Endodermal cell (in vitro differentiated cells): Measurements from ENCODE around the gene FRRS1. TPM values are rescaled to one million over a fixed set of nuclear protein-coding genes. Genes with fewer than 3 reads are reported as not detected.

Experiments
- DNase-seq: peaks from one replicate; pipeline ENCODE4 v3.0.0-alpha.2; 2017
- H3K27ac ChIP-seq: 2 replicates; pipeline ENCODE4 v1.5.1; 2013; ENCODE audit warnings: mild to moderate bottlenecking, low read depth, low read length, moderate library complexity
- H3K27me3 ChIP-seq: 2 replicates; pipeline ENCODE4 v1.6.1; 2013; ENCODE audit warnings: mild to moderate bottlenecking, low read length, moderate library complexity; ENCODE audit not compliant: insufficient read depth, control insufficient read depth, poor library complexity, severe bottlenecking
- H3K36me3 ChIP-seq: 2 replicates; pipeline ENCODE4 v1.7.0; 2013; ENCODE audit warnings: mild to moderate bottlenecking, low read length, moderate library complexity; ENCODE audit not compliant: control insufficient read depth, insufficient read depth
- H3K4me1 ChIP-seq: one replicate; pipeline ENCODE4 v1.7.0; 2013; ENCODE audit warnings: low read length; ENCODE audit not compliant: control insufficient read depth, insufficient read depth
- H3K4me3 ChIP-seq: 2 replicates; pipeline ENCODE4 v1.5.1; 2013; ENCODE audit warnings: mild to moderate bottlenecking, low read length, moderate library complexity
- H3K9ac ChIP-seq: 2 replicates; pipeline ENCODE4 v1.6.1; 2013; ENCODE audit warnings: mild to moderate bottlenecking, low read length, moderate library complexity; ENCODE audit not compliant: poor library complexity, severe bottlenecking; ENCODE audit errors: extremely low read depth
- H3K9me3 ChIP-seq: 2 replicates; pipeline ENCODE4 v1.6.1; 2013; ENCODE audit warnings: mild to moderate bottlenecking, low read length, moderate library complexity; ENCODE audit not compliant: control insufficient read depth
- H3K27ac Mint-ChIP-seq: 2 replicates; pipeline ENCODE4 v1.8.0; 2020; ENCODE audit warnings: mixed read lengths
- H3K27me3 Mint-ChIP-seq: 2 replicates; pipeline ENCODE4 v1.8.0; 2021; ENCODE audit warnings: mild to moderate bottlenecking, mixed read lengths; ENCODE audit not compliant: insufficient read depth
- H3K36me3 Mint-ChIP-seq: 2 replicates; pipeline ENCODE4 v1.8.0; 2020; ENCODE audit warnings: low read depth, mixed read lengths
- H3K4me1 Mint-ChIP-seq: 2 replicates; pipeline ENCODE4 v1.8.0; 2020; ENCODE audit warnings: mixed read lengths
- H3K4me3 Mint-ChIP-seq: 2 replicates; pipeline ENCODE4 v1.8.0; 2020; ENCODE audit warnings: mild to moderate bottlenecking, moderate library complexity, mixed read lengths
- H3K9me3 Mint-ChIP-seq: 2 replicates; pipeline ENCODE4 v1.8.0; 2020; ENCODE audit warnings: mild to moderate bottlenecking, mixed read lengths
- CTCF ChIP-seq: fragments of 200-600 bp; sonication (generic); conservative IDR thresholded peaks from 2 replicates; pipeline ENCODE4 v1.5.0; 2021; ENCODE audit warnings: antibody characterized with exemption, mild to moderate bottlenecking
- WGBS, 2 experiments: methylation state at CpG; one replicate each; pipeline versions ENCODE4 v1.1.5 to v1.1.7; 2013; ENCODE audit warnings: missing lambda C conversion rate in 2 of 2, mixed read lengths in 1 of 2; ENCODE audit not compliant: insufficient coverage in 1 of 2, insufficient read length in 1 of 2; 5-methylcytosine and 5-hydroxymethylcytosine counted together
- total RNA-seq, 2 donors: library from RNA; stranded (reverse); fragmentation: NEBNext Ultra II Directional in 1 of 2; extraction: Animal tissue kit (Norgen Biotek cat#: 25700) in 1 of 2; gene quantifications; 2 replicates in 1 of 2; 3 replicates in 1 of 2; pipeline ENCODE4 v1.2.1, GENCODE V29; 2021

The FRRS1 gene
- total RNA-seq, 2 donors from 2014 or later, result 9.9 to 24.4 TPM

- Histone ChIP-seq H3K4me1 (peaks cover 3% of the 10 kb centered on the region), H3K9ac (no peak overlapping the region), H3K4me3 (no peak overlapping the region), H3K9me3 (no peaks in the 10 kb centered on the region), H3K36me3 (peaks cover 20% of the 10 kb centered on the region), H3K27ac (no peak overlapping the region), H3K27me3 (no peaks in the 10 kb centered on the region)
- no peak overlapping the region for H3K27ac Mint-ChIP-seq
- no peak overlapping the region for H3K4me3 Mint-ChIP-seq
- H3K9me3 Mint-ChIP-seq, result no peaks in the 10 kb centered on the region
- H3K4me1 Mint-ChIP-seq, result peaks cover 24% of the 10 kb centered on the region
- WGBS, 2 experiments, result 90 to 97% methylated on average over 2 to 4 of the region's 4 CpGs
- no peaks in the 10 kb centered on the region for H3K27me3 Mint-ChIP-seq
- peak; percentile 76 for DNase-seq
- TF ChIP-seq CTCF, result peak; percentile 86
- peaks cover 7% of the 10 kb centered on the region for H3K36me3 Mint-ChIP-seq
These were observed 37.8 kb downstream of the FRRS1 start for GRCh38 chr1:99728494-99729235.

- Mint-ChIP-seq H3K27ac (peak overlapping the region; percentile 7), H3K4me1 (peaks cover 24% of the 10 kb centered on the region), H3K27me3 (no peaks in the 10 kb centered on the region), H3K4me3 (no peak overlapping the region), H3K36me3 (peaks cover 7% of the 10 kb centered on the region), H3K9me3 (no peaks in the 10 kb centered on the region)
- peaks cover 3% of the 10 kb centered on the region for H3K4me1 ChIP-seq
- DNase-seq, result peak; percentile 69
- H3K27me3 ChIP-seq, result no peaks in the 10 kb centered on the region
- no peak overlapping the region for H3K4me3 ChIP-seq
- peaks cover 13% of the 10 kb centered on the region for H3K36me3 ChIP-seq
- no peak overlapping the region for H3K9ac ChIP-seq
- 51 to 80% methylated on average over 3 to 4 of the region's 4 CpGs for WGBS, 2 experiments
- H3K27ac ChIP-seq, result no peak overlapping the region
- no peak for TF ChIP-seq CTCF
- no peaks in the 10 kb centered on the region for H3K9me3 ChIP-seq
These were observed 38.8 kb downstream of the FRRS1 start for GRCh38 chr1:99727575-99728185.

DNA sequence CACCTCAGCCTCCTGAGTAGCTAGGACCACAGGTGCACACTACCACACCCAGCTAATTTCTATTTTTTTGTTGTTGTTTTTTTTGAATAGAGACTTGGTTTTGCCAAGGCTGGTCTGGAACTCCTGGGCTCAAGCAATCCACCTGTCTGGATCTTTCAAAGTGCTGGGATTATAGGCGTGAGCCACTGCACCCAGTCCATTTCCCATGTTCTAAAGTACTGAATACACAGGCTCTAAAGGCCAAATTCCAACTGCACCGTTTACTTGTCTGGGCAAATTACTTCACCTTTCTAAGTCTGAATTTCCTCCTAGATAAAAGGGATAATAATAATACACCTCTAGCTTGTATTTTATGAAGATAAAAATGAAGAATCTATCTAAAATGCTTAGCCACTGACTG is 39.6 kb downstream of the FRRS1 start:
- Mint-ChIP-seq H3K4me1 (peaks cover 24% of the 10 kb centered on the region), H3K4me3 (no peak overlapping the region), H3K27me3 (no peaks in the 10 kb centered on the region), H3K9me3 (no peaks in the 10 kb centered on the region), H3K27ac (no peak overlapping the region), H3K36me3 (peaks cover 9% of the 10 kb centered on the region)
- DNase-seq, result no peak
- no peak for TF ChIP-seq CTCF
- Histone ChIP-seq H3K27me3 (no peaks in the 10 kb centered on the region), H3K9me3 (no peaks in the 10 kb centered on the region), H3K4me3 (no peak overlapping the region), H3K36me3 (peaks cover 13% of the 10 kb centered on the region), H3K27ac (no peak overlapping the region), H3K9ac (no peak overlapping the region), H3K4me1 (peaks cover 3% of the 10 kb centered on the region)
- WGBS, 2 experiments, result 99 to 100% methylated on average over 1 to 2 of the region's 2 CpGs
